Upper lobe of left lung (tissue), 4 donors: ENCODE results near the gene TANGO2.

Experiments
- POLR2A ChIP-seq, 4 donors: fragments of 450-650 bp; IDR thresholded peaks; one replicate each; pipeline ENCODE4 v1.5.1; 2016 to 2017; ENCODE audit warnings: antibody characterized with exemption in 4 of 4, mild to moderate bottlenecking in 2 of 4
- POLR2AphosphoS5 ChIP-seq, 2 donors: sonication (generic); formaldehyde crosslinking; IDR thresholded peaks; one replicate each; pipeline ENCODE4 v1.5.1; 2017; ENCODE audit warnings: antibody characterized with exemption in 2 of 2
- TF ChIP-seq, protein P1 (sequence below), 6 experiments: fragments of 450-650 bp in 4 of 6; fragments of 200-600 bp in 2 of 6; sonication (generic) in 2 of 6; IDR thresholded peaks; one replicate each; pipeline ENCODE4 v1.5.1; 2016 to 2019; ENCODE audit warnings: antibody characterized with exemption in 6 of 6

DNA sequence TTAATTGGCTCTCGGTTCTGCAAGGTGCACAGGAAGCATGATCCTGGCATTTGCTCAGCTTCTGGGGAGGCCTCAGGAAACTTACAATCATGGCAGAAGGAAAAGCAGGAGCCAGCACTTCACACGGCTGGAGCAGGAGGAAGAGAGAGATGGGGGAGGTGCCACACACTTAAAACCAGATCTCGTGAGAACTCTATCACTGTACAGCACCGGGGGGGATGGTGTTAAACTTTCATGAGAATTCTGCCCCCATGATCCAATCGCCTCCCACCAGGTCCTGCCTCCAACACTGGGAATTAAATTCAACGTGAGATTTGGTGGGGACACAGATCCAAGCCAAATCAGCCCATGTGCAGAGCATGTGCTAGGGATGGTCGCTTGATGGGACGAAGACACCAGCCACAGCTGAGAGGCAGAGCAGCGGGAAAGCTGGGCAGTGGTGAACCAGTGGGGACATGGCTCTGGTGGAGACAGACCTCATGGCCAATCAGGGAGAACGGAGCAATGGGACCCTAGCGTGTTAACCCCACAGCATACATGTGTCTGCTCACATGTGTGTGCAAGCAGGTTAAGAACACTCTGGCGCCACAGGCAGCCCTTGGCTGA lies 6.2 kb downstream of the TANGO2 start:
- TF ChIP-seq POLR2A (IDR thresholded peaks at IDR 0.05) (no peak), POLR2AphosphoS5 (IDR thresholded peaks at IDR 0.05) (no peak)
- TF ChIP-seq, protein P1, sequence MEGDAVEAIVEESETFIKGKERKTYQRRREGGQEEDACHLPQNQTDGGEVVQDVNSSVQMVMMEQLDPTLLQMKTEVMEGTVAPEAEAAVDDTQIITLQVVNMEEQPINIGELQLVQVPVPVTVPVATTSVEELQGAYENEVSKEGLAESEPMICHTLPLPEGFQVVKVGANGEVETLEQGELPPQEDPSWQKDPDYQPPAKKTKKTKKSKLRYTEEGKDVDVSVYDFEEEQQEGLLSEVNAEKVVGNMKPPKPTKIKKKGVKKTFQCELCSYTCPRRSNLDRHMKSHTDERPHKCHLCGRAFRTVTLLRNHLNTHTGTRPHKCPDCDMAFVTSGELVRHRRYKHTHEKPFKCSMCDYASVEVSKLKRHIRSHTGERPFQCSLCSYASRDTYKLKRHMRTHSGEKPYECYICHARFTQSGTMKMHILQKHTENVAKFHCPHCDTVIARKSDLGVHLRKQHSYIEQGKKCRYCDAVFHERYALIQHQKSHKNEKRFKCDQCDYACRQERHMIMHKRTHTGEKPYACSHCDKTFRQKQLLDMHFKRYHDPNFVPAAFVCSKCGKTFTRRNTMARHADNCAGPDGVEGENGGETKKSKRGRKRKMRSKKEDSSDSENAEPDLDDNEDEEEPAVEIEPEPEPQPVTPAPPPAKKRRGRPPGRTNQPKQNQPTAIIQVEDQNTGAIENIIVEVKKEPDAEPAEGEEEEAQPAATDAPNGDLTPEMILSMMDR (IDR thresholded peaks at IDR 0.05), result no peak
